ENCODE results near the gene TNFAIP8. TPM values are rescaled to one million over a fixed set of nuclear protein-coding genes. Genes with fewer than 3 reads are reported as not detected.

Gene TNFAIP8
- total and polyA plus RNA-seq, 2 experiments from 2014 or later = 10.6 to 29.2 TPM

GRCh38 chr5:119385136-119385535 lies 29.3 kb downstream of the TNFAIP8 start (continued):
- TF ChIP-seq REST (IDR thresholded peaks at IDR 0.05; ENCODE audit: unreplicated experiment) = no peak
- TF ChIP-seq ZNF331 (CRISPR knock-in tag; IDR thresholded peaks at IDR 0.05; ENCODE audit: low read depth) = no peak

GRCh38 chr5:119385536-119386128 lies 29.8 kb downstream of the TNFAIP8 start:
- H3K36me3 ChIP-seq (ENCODE audit: insufficient read depth) = no peaks in the 10 kb centered on the region
- H3K4me2 ChIP-seq = no peak overlapping the region
- H2AFZ ChIP-seq = no peak overlapping the region
- no peaks in the 10 kb centered on the region for H3K9me2 ChIP-seq (ENCODE audit: insufficient read depth)
- H3K27ac Mint-ChIP-seq = no peak overlapping the region
- ATAC-seq = no peak
- no peak overlapping the region for H3K4me3 ChIP-seq
- no peaks in the 10 kb centered on the region for H3K27me3 ChIP-seq (ENCODE audit: insufficient read depth)
- H3K4me1 Mint-ChIP-seq = peaks cover 29% of the 10 kb centered on the region
- DNase-seq (ENCODE audit: low spot score) = no peak
- no peaks in the 10 kb centered on the region for H3K9me3 Mint-ChIP-seq
- no peak overlapping the region for H3K4me3 Mint-ChIP-seq
- H3K4me1 ChIP-seq (ENCODE audit: insufficient read depth) = peaks cover 20% of the 10 kb centered on the region
- H3K36me3 Mint-ChIP-seq (ENCODE audit: low read depth) = no peaks in the 10 kb centered on the region
- no peaks in the 10 kb centered on the region for H4K20me1 ChIP-seq (replicated peaks; ENCODE audit: insufficient read depth)
- H3F3A ChIP-seq (replicated peaks; ENCODE audit: low read depth) = no peaks in the 10 kb centered on the region
- H3K27me3 Mint-ChIP-seq (ENCODE audit: insufficient read depth, low read depth, poor library complexity) = no peaks in the 10 kb centered on the region
- no peak overlapping the region for H3K27ac ChIP-seq (ENCODE audit: low read depth)
- no peak for TF ChIP-seq REST (IDR thresholded peaks at IDR 0.05; ENCODE audit: unreplicated experiment)
- TF ChIP-seq STAT1 (IDR thresholded peaks at IDR 0.05; ENCODE audit: unreplicated experiment) = no peak
- TF ChIP-seq JUNB (IDR thresholded peaks at IDR 0.05; ENCODE audit: unreplicated experiment) = no peak
- H3K79me2 ChIP-seq (replicated peaks; ENCODE audit: insufficient read depth) = no peaks in the 10 kb centered on the region; the same call in 1 of the 2 replicates

Data from GM23338 (cell line).